T-helper 1 cell (primary cell): ENCODE results near the gene SPATA16.
"Not testable (repeated sequence)": the region's sequence is repeated elsewhere in the genome, so short reads cannot be mapped to it uniquely, and the experiment has no call there.

Experiments used
- DNase-seq, 5 donors: peaks; one replicate each; pipeline ENCODE4 v3.0.0-alpha.2; 2012 to 2020

SPATA16 gene

GRCh38 chr3:173001622-173002021 lies 139.4 kb downstream of the SPATA16 start:
- DNase-seq, result no peak

- DNase-seq, result no peak
These were observed 140.5 kb downstream of the SPATA16 start for GRCh38 chr3:173000553-173000952.

- no peak for DNase-seq
These were observed 147.6 kb downstream of the SPATA16 start for GRCh38 chr3:172993412-172993811.

GRCh38 chr3:172991424-172991996 lies 149.5 kb downstream of the SPATA16 start:
- no peak for DNase-seq

GRCh38 chr3:172989373-172989772 lies 151.7 kb downstream of the SPATA16 start:
- no peak for DNase-seq

GRCh38 chr3:172987273-172987672 lies 153.8 kb downstream of the SPATA16 start:
- no peak for DNase-seq

GRCh38 chr3:172984914-172985313 lies 156.1 kb downstream of the SPATA16 start:
- no peak for DNase-seq

GRCh38 chr3:172982736-172983364 lies 158.2 kb downstream of the SPATA16 start:
- no peak for DNase-seq

GRCh38 chr3:172981407-172981983 lies 159.5 kb downstream of the SPATA16 start:
- DNase-seq, result no peak

- no peak for DNase-seq
These were observed 160.2 kb downstream of the SPATA16 start for GRCh38 chr3:172980849-172981248.

- DNase-seq, result no peak
These were observed 163.3 kb downstream of the SPATA16 start for GRCh38 chr3:172977696-172978095.

- DNase-seq, result no peak
These were observed 166.1 kb downstream of the SPATA16 start for GRCh38 chr3:172974969-172975368.

GRCh38 chr3:172973799-172974198 lies 167.2 kb downstream of the SPATA16 start:
- DNase-seq, result no peak

GRCh38 chr3:172972717-172973116 lies 168.3 kb downstream of the SPATA16 start:
- DNase-seq, result no peak

GRCh38 chr3:172972067-172972466 lies 169.0 kb downstream of the SPATA16 start:
- DNase-seq, result no peak

- DNase-seq, result no peak
These were observed 172.4 kb downstream of the SPATA16 start for GRCh38 chr3:172968646-172969045.

- DNase-seq, result no peak
These were observed 175.8 kb downstream of the SPATA16 start for GRCh38 chr3:172965256-172965655.

GRCh38 chr3:172960626-172961182 lies 180.3 kb downstream of the SPATA16 start:
- not testable (repeated sequence) for DNase-seq

- no peak for DNase-seq
These were observed 182.5 kb downstream of the SPATA16 start for GRCh38 chr3:172958565-172958964.

GRCh38 chr3:172953571-172953970 lies 187.5 kb downstream of the SPATA16 start:
- no peak for DNase-seq

- no peak for DNase-seq
These were observed 189.5 kb downstream of the SPATA16 start for GRCh38 chr3:172951511-172951910.

- no peak for DNase-seq
These were observed 195.0 kb downstream of the SPATA16 start for GRCh38 chr3:172946061-172946460.

GRCh38 chr3:172939651-172940293 lies 201.3 kb downstream of the SPATA16 start:
- DNase-seq, result no peak

- DNase-seq, result no peak
These were observed 202.2 kb downstream of the SPATA16 start for GRCh38 chr3:172938788-172939187.
